GM18858 (cell line): Measurements from ENCODE around the gene SRF.

Experiments
- ATAC-seq: cut with Tn5 transposase; IDR thresholded peaks from one replicate; pipeline ENCODE4 v1.9.1; 2021; ENCODE audit not compliant: unreplicated experiment

The SRF gene

DNA sequence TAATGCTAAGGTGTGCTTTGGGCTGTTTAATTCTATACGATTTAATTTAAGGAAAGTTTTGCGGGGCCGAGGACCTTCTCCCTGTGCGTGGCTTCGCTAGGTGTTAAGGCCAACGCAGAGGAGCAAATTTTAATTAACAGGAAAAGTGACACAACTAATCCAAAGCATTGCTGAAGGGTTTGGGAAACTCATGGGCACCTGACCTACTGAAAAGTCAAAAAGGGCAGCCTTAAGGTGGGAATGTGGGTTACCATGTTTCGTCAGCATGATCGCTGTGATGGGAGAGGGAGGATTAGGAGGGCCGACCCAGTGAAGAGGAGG is 10.5 kb downstream of the SRF start:
- no peak for ATAC-seq

DNA sequence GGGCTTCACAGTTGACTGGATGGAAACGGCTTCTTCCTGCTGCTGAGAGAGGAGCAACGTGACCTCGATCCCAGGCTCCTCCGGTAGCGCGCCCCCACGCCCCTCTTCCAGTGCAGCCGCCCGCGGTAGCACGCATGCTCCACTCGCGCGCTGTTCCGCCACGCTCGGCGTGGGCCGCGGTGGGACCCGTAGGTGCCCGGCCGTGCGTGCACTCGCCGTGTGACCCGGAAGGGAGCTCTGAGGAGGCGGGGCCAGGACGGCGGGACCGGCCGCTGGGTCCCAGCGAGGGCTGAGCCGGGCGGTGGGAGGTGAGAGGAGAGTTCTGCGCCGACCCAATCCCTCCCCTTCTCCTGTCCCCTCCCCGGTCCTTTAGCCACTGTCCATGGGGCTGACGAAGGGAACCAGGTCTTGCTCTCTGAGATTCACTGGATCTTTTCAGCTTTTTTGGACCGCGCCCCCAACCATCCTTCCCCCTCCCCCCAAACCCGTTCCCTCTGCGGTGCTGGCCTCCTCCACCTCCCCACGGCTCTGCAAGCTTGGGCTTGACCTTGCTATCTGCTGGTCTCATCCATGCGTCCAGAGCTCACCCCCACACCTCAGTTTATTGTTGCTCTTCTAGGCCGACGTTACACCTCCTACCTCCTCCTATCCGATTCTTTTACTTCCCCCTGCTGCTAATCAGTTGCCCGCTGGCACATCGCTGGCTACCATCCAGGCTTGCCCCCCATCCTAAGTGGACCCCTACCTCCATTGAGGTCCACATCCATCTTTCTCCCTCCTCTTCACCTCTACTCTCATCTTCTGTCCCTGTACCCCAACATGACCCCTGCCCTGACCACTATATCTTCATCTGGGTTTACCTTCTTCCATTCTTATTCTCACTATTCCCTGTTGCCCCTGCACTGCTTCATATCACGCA is 11.1 kb downstream of the SRF start, which contains the start of gene CUL9:
CUL9 (plus strand) TSS at position 255 of the 919 bp plus-strand sequence. CDS start 2,115 bp downstream, outside the sequence.
- ATAC-seq, result peak; percentile 81

DNA sequence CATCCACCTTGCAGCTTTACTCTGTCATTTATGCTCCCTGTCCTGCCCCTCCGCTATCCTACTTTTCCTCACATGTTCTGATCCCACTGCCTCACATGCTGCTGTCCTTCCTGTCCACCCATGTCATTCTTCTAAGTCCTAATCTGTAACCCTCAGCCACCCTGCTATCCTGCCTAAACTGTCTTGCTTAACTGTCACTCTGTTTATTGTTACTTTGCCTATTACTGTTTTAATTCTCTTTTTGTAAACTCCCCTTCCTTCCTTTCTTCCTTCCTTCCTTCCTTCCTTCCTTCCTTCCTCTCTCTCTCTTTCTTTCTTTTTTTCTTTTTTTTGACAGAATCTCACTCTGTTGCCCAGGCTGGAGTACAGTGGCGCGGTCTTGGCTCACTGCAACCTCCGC is 12.4 kb downstream of the SRF start:
- ATAC-seq, result no peak

DNA sequence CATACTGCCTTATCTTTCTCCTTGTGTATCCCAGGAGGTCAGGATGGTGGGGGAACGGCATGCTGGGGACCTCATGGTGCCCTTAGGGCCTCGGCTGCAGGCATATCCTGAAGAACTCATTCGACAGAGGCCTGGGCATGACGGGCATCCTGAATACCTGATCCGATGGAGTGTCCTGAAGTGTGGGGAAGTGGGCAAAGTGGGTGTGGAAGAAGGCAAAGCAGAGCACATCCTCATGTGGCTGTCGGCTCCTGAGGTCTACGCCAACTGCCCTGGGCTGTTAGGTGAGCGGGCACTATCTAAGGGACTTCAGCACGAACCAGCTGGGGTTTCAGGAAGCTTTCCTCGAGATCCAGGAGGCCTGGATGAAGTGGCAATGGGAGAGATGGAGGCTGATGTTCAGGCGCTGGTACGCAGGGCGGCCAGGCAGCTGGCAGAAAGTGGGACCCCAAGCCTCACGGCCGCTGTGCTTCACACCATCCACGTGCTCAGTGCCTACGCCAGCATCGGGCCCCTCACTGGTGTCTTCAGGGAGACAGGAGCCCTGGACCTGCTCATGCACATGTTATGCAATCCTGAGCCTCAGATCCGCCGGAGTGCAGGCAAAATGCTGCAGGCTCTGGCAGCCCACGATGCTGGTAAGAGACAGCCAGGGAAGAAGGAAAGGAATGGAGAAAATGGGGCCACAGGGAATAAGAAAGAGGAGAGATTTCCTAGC is 13.4 kb downstream of the SRF start:
- ATAC-seq, result no peak

DNA sequence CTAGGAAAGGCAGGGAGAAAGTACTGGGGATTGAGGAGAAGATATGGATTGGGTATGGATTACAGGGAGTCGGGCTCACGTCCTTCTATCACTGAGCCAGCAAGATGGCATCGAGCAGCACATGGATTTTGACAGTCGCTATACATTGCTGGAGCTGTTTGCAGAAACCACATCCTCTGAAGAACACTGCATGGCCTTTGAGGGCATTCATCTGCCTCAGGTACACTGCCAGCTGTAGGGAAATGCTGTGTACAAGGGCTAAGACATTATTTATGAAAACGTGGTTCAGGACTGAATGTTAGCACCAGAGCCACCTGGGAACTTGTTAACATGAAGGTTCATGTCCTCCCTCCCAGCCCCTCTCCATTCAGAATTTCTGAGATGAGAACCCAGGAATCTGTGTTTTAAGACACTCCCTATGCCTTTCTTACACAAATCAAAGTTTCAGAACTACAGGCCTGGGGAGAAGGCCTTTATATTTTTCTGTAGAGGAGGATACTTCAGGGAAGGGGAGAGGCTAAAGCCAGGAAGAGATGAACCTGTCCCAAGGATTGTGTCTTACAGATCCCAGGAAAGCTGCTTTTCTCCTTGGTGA is 14.4 kb downstream of the SRF start:
- no peak for ATAC-seq

DNA sequence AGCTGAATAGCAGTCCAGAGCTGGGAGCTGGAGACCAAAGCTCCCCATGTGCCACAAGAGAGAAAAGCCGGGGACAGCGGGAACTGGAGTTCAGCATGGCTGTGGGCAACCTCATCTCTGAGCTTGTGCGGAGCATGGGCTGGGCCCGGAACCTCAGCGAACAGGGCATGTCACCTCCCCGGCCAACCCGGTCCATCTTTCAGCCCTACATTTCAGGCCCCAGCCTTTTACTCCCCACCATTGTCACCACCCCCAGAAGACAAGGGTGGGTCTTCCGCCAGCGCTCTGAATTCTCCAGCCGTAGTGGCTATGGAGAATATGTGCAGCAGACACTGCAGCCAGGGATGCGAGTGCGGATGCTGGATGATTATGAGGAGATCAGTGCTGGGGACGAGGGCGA is 14.9 kb downstream of the SRF start:
- ATAC-seq, result no peak

DNA sequence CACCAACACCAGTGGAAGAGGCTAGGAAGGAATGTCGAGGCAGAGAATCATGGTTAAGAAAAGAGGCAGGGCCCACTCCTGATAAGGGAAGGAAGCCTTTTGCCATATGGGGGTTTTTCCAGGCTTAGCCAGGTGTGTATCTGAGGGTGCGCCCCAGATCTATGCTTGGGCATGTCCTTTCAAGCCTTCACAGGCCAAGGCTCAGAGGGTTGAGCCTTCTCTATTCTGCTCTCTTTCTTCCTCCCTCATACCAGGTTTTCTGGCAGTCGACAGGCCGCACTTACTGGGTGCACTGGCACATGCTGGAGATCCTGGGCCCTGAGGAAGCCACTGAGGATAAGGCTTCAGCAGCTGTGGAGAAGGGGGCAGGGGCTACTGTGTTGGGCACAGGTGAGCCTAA is 15.6 kb downstream of the SRF start:
- no peak for ATAC-seq

DNA sequence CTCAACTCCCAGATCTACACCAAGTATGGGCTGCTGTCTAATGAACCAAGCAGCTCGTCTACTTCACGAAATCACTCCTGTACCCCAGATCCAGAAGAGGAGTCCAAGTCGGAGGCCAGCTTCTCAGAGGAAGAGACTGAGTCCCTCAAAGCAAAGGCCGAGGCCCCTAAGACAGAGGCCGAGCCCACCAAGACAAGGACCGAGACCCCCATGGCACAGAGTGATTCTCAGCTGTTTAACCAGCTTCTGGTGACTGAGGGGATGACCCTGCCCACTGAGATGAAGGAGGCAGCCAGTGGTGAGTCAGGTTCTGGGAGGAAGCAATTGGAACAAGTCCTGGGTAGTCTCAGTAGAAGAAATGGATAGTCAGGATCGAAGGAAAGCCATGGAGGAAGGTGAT is 16.8 kb downstream of the SRF start:
- ATAC-seq, result no peak

DNA sequence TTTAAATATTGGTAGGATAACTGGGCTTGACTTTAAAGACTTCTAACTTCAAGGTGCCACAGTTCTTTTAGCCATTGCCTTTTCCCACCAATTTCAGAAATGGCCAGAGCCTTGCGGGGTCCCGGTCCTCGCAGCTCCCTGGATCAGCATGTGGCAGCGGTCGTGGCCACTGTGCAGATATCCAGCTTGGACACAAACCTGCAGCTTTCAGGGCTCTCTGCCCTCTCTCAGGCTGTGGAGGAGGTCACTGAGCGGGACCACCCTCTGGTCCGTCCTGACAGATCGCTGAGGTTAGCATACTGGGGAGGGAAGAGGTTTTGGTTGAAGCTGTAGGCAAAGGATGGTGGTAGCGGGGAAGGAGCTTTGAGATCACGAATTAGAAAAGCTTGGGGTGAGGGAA is 17.4 kb downstream of the SRF start:
- ATAC-seq, result no peak

DNA sequence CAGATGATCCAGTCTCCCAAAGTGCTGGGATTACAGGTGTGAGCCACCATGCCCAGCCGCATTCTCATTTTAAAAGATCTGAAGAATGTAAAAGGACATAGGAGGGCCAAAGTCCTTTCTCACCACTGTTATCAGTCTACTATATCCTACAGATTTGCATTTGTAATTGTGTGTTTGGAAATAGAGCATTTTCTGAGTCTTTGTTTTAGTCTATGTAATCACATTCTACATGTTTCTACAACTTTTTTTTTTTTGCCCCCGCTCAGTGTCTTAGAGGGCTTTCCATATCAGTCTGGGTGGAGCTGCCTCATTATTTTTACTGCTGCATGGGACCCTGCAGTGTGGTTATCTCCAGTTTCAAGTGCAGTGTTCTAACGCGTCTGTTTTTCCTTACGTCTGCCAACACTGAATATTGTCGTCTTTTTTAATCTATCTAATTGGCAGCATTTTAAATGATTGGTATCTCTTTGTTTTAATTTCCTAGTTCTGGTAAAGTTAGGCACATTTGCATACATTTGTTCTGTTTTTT is 18.8 kb downstream of the SRF start:
- ATAC-seq, result no peak

DNA sequence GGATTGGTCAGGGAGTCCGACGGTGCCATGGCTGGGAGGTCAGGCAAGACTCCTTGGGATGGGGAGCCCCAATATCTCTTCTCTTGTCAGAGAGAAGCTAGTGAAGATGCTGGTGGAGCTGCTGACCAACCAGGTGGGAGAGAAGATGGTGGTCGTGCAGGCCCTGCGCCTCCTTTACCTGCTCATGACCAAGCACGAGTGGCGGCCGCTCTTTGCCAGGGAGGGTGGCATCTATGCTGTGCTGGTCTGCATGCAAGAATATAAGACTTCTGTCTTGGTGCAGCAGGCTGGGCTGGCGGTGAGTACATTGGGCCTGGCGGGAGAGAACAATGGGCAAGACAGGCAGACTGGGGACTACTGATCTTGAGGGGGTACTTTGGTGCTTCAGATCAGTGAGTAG is 21.8 kb downstream of the SRF start:
- ATAC-seq, result no peak

DNA sequence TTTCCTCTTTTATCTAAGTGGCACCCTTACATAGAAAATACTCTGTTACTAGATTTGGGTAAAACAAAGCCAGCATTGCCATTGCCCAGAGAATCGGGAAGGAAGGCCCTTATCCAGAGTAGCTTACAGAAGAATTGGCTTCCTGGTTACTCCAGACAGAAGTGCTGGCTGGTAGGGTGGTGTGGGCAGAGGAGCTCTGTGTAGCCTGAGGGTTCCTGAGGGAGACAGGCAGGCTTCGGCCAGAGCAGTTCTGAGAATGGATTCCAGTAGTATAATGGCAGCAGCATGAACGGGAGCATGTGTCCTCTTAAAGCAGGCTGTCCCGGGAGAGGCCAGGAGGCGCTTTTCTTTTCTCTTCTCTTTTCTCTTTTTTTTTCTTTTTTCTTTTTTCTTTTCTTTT is 22.9 kb downstream of the SRF start:
- ATAC-seq, result no peak

DNA sequence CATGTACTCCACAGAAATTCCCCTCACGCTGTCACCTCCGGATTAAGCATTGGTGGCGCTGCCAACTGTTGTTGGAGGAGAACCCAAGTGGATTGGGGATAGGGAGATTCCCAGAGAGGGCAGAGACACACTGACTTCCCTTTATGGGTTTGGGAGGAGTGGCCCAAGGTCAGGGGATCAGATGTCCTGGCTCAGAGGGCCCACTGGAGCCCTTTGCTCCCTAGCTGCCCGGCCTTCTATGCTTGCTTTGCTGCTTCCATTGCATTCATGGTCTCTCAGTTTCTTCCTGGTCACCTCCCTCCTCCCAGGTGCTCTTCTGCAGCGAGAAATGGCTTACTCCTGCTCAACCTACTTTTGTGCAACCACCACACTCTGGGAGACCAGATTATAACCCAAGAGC is 25.3 kb downstream of the SRF start:
- no peak for ATAC-seq

DNA sequence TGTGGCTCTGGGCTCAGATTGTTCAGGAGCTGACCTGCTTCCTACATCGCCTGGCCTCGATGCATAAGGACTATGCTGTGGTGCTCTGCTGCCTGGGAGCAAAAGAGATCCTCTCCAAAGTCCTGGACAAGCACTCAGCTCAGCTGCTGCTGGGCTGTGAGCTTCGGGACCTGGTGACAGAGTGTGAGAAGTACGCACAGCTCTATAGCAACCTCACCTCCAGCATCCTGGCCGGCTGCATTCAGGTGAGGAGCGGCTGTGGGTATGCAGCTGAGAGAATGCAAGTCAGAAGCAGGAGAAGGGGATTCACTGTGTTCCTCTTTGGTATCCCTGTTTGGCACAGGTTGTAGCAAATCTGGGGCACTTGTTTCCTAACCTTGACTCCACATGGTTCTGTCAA is 28.8 kb downstream of the SRF start:
- no peak for ATAC-seq

DNA sequence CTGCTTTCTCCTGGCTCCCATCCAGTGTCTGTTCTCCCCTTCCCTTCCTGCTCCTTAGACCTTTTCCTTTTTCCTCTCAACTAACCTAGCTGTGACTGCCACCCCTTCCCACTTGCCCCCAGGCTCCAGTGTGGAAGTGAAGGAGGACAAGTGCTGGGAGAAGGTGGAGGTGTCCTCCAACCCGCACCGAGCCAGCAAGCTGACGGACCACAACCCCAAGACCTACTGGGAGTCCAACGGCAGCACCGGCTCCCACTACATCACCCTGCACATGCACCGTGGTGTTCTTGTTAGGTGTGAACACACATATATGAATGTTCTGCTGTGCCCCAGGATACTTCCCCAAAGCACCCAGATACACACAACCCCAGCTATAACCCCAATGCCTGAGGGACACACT is 29.5 kb downstream of the SRF start:
- no peak for ATAC-seq

DNA sequence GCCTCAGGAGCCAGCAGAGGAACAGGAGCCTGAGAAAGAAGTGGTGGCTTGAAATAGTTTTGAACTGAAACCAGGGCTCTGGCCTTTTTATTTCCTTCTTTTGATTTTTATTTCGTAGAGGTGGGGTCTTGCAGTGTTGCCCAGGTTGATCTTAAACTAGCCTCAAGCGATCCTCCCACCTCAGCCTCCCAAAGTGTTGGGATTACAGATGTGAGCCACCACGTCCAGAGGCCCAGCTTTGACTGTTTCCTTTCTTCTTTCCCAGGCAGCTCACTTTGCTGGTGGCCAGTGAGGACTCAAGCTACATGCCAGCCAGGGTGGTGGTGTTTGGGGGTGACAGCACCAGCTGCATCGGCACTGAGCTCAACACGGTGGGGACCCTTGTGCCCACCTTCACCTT is 31.4 kb downstream of the SRF start:
- no peak for ATAC-seq

DNA sequence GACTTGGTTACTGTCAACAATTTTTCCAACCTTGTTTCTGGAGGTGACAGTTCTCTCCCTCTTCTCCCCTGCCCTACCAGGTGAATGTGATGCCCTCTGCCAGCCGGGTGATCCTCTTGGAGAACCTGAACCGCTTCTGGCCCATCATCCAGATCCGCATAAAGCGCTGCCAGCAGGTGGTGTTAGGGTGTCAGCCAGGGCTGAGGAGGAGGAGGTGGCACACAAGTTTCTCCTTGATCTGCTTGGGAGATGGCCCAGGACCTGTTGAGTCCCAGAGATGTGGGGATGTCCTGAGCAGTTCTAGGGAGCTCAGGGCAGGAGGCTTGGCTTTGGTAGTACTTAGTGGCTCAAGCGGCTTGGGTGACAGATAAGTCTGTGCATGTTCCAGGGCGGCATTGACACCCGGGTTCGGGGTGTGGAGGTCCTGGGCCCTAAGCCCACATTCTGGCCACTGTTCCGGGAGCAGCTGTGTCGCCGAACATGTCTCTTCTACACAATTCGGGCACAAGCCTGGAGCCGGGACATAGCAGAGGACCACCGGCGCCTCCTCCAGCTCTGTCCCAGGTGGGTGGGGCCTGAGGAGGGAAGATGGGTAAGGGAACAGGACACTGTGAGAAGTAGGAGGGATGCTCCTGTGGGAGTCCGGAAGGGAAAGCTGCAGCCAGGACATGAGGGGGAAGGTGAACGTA is 32.1 kb downstream of the SRF start:
- no peak for ATAC-seq

DNA sequence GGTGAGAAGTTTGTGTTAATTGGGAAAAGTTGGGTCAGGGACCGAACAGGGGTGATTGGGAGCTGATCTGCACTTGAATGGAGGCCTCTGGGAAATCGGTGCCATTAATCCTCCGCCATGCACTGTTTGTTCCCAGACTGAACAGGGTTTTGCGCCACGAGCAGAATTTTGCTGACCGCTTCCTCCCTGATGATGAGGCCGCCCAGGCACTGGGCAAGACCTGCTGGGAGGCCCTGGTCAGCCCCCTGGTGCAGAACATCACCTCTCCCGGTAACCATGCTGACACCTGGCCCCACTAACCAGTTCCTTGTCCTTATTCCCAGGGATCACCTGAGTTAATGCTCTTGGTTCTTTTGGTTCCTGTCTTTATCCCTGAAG is 32.6 kb downstream of the SRF start:
- ATAC-seq, result no peak

DNA sequence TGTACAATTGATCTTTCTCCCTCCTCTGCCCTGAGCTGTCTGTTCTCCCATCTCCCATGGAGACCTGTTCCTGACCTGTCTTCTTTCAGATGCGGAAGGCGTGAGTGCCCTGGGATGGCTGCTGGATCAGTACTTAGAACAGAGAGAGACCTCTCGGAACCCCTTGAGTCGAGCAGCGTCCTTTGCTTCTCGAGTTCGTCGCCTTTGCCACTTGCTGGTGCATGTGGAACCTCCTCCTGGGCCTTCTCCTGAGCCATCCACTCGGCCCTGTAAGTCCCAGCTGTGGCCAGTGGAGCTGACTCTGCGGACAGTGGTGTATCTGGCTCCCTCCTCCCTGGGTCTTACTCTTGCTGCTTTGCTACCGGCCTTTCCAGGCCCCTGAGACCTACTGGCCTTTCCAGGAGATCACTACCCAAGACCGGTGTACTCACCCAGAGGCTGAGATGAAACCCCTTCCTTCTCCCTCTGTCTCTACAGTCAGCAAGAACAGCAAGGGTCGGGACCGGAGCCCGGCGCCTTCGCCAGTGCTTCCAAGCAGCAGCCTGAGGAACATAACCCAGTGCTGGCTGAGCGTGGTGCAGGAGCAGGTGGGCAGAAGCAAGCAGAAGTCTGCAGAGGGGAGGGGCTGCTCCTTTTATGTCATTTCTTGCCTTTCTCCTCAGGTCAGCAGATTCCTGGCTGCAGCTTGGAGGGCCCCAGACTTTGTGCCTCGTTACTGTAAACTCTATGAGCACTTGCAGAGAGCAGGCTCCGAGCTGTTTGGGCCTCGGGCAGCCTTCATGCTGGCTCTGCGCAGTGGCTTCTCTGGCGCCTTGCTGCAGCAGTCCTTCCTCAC is 33.4 kb downstream of the SRF start:
- ATAC-seq, result no peak

DNA sequence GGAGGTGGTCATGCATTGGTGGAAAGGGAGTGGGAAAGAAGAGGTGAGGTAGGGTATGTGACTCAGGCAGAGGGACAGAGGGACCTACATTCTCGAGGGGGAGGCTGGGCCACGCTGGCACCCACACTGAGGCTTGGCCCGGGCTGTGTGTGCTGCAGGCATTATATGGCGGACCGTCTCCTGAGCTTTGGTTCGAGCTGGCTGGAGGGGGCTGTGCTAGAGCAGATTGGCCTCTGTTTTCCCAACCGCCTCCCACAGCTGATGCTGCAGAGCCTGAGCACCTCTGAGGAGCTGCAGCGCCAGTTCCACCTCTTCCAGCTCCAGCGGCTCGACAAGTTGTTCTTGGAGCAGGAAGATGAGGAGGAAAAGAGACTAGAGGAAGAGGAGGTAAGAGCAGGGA is 34.8 kb downstream of the SRF start:
- ATAC-seq, result no peak
